ENCODE results near the gene RUNX2.

GRCh38 chr6:45415315-45415714 lies 87.2 kb downstream of the RUNX2 start:
- TF ChIP-seq, protein P1, sequence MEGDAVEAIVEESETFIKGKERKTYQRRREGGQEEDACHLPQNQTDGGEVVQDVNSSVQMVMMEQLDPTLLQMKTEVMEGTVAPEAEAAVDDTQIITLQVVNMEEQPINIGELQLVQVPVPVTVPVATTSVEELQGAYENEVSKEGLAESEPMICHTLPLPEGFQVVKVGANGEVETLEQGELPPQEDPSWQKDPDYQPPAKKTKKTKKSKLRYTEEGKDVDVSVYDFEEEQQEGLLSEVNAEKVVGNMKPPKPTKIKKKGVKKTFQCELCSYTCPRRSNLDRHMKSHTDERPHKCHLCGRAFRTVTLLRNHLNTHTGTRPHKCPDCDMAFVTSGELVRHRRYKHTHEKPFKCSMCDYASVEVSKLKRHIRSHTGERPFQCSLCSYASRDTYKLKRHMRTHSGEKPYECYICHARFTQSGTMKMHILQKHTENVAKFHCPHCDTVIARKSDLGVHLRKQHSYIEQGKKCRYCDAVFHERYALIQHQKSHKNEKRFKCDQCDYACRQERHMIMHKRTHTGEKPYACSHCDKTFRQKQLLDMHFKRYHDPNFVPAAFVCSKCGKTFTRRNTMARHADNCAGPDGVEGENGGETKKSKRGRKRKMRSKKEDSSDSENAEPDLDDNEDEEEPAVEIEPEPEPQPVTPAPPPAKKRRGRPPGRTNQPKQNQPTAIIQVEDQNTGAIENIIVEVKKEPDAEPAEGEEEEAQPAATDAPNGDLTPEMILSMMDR (IDR thresholded peaks at IDR 0.05), result no peak
- TF ChIP-seq POLR2AphosphoS5 (IDR thresholded peaks at IDR 0.05; ENCODE audit: low read depth, low read length) (no peak), TCF7L2 (IDR thresholded peaks at IDR 0.05; ENCODE audit: low read depth, low read length) (no peak), REST (IDR thresholded peaks at IDR 0.05; ENCODE audit: insufficient read depth in 1 of 2, low read depth in 2 of 2, low read length in 1 of 2) (no peak)
